SU-DHL-6 (cell line): ENCODE data around the gene ALDH16A1.
"Not testable (repeated sequence)": the region's sequence is repeated elsewhere in the genome, so short reads cannot be mapped to it uniquely, and the experiment has no call there.

Experiments
- H2AFZ ChIP-seq: fragments of 200-600 bp; sonication (generic); 2 replicates; pipeline ENCODE4 v1.6.1; 2014; ENCODE audit warnings: low read depth, mild to moderate bottlenecking, moderate library complexity, mixed read lengths, antibody characterized with exemption, low read length; ENCODE audit not compliant: severe bottlenecking
- H3F3A ChIP-seq: fragments of 200-600 bp; shearing (Covaris generic); 2 replicates; pipeline ENCODE4 v1.6.0; 2016; ENCODE audit warnings: antibody characterized with exemption, mild to moderate bottlenecking; ENCODE audit not compliant: insufficient read depth
- H3K27ac ChIP-seq: fragments of 200-600 bp; sonication (generic); 2 replicates; pipeline ENCODE4 v1.5.1; 2016; ENCODE audit warnings: low read depth, mild to moderate bottlenecking, low read length, moderate library complexity, mixed read lengths
- H3K27me3 ChIP-seq: fragments of 200-600 bp; sonication (generic), shearing (Covaris generic); 2 replicates; pipeline ENCODE4 v1.6.0; 2014; ENCODE audit warnings: mild to moderate bottlenecking, low read length
- H3K36me3 ChIP-seq: fragments of 200-600 bp; sonication (generic); 2 replicates; pipeline ENCODE4 v1.6.1; 2014; ENCODE audit warnings: mild to moderate bottlenecking, low read length, mixed read lengths
- H3K4me2 ChIP-seq: fragments of 300-600, 200-600 bp; shearing (Covaris generic), sonication (generic); 2 replicates; pipeline ENCODE4 v1.6.0; 2014; ENCODE audit warnings: low read length, low read depth, mild to moderate bottlenecking; ENCODE audit not compliant: poor library complexity, severe bottlenecking
- H3K4me3 ChIP-seq: fragments of 200-600 bp; sonication (generic); 2 replicates; pipeline ENCODE4 v1.5.1; 2014; ENCODE audit warnings: antibody characterized with exemption, low read length, mild to moderate bottlenecking, mixed read lengths; ENCODE audit not compliant: insufficient read depth, poor library complexity, severe bottlenecking
- H3K79me2 ChIP-seq: fragments of 200-600 bp; sonication (generic); 2 replicates; pipeline ENCODE4 v1.6.1; 2014; ENCODE audit warnings: mild to moderate bottlenecking, low read length, moderate library complexity; ENCODE audit not compliant: insufficient read depth
- H3K9ac ChIP-seq: fragments of 200-600 bp; sonication (generic); 2 replicates; pipeline ENCODE4 v1.7.0; 2014; ENCODE audit warnings: mild to moderate bottlenecking, low read length
- H3K9me2 ChIP-seq: fragments of 200-600 bp; sonication (generic); replicated peaks from 2 replicates; pipeline ENCODE4 v1.6.1; 2014; ENCODE audit warnings: low read length; ENCODE audit not compliant: insufficient read depth
- H3K9me3 ChIP-seq: fragments of 200-600 bp; sonication (generic); 2 replicates; pipeline ENCODE4 v1.6.1; 2014; ENCODE audit warnings: low read length, mixed read lengths; ENCODE audit not compliant: insufficient read depth
- H4K20me1 ChIP-seq: fragments of 200-600 bp; sonication (generic); 2 replicates; pipeline ENCODE4 v1.6.1; 2014; ENCODE audit warnings: low read depth, mild to moderate bottlenecking, antibody characterized with exemption, low read length, moderate library complexity, mixed read lengths
- CTCF ChIP-seq: fragments of 200-600 bp; sonication (generic); IDR thresholded peaks from one replicate; pipeline ENCODE4 v1.5.1; 2017; ENCODE audit warnings: antibody characterized with exemption, mild to moderate bottlenecking, low read length, moderate library complexity; ENCODE audit not compliant: insufficient read depth, poor library complexity, severe bottlenecking
- EZH2phosphoT487 ChIP-seq: fragments of 200-600 bp; sonication (generic), shearing (Covaris generic); conservative IDR thresholded peaks from 2 replicates; pipeline ENCODE4 v1.6.1; 2018; ENCODE audit warnings: mild to moderate bottlenecking, antibody characterized with exemption, low read length, moderate library complexity, mixed read lengths

Gene ALDH16A1

GRCh38 chr19:49469828-49470614, 17.0 kb downstream of the ALDH16A1 start:
- Histone ChIP-seq H3K4me2 (no peak overlapping the region), H3K9me3 (no peaks in the 10 kb centered on the region), H3K9ac (no peak overlapping the region; the same call in 1 of the 2 replicates), H3K79me2 (no peaks in the 10 kb centered on the region), H3K27me3 (no peaks in the 10 kb centered on the region), H3K9me2 (no peaks in the 10 kb centered on the region), H4K20me1 (no peaks in the 10 kb centered on the region), H3K36me3 (no peaks in the 10 kb centered on the region), H3K27ac (peak overlapping the region; percentile 40), H2AFZ (peak overlapping the region; percentile 10), H3F3A (peaks cover 13% of the 10 kb centered on the region; the same call in 1 of the 2 replicates), H3K4me3 (no peak overlapping the region)
- TF ChIP-seq EZH2phosphoT487 = no peak
- TF ChIP-seq CTCF = peak; percentile 61

DNA sequence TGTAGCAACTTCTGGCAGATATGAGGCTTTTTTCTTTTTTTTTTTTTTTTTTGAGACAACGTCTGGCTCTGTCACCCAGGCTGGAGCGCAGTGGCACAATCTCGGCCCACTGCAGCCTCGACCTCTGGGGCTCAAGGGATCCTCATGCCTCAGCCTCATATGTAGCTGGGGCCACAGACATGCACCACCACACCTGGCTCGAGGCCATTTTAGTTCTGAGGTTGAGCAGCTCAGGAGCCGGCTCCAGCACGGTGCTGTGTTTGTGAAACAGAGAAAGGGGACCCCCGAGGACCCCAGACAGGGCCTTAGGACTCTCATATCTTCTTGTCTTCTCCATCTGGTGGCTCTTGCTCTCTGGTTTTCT, 17.6 kb downstream of the ALDH16A1 start:
- Histone ChIP-seq H3F3A (peaks cover 13% of the 10 kb centered on the region; the same call in 1 of the 2 replicates), H3K27me3 (no peaks in the 10 kb centered on the region), H3K9me3 (no peaks in the 10 kb centered on the region), H3K4me3 (no peak overlapping the region), H3K9me2 (no peaks in the 10 kb centered on the region), H3K36me3 (no peaks in the 10 kb centered on the region), H3K79me2 (no peaks in the 10 kb centered on the region), H3K27ac (0 out of 2 replicates have a peak overlapping the region, but pooled peaks have one; percentile 40), H3K9ac (no peak overlapping the region), H3K4me2 (no peak overlapping the region), H4K20me1 (no peaks in the 10 kb centered on the region), H2AFZ (no peak overlapping the region)
- no peak for TF ChIP-seq CTCF
- TF ChIP-seq EZH2phosphoT487 = no peak

- H3K9me3 ChIP-seq = no peaks in the 10 kb centered on the region
- H3K4me2 ChIP-seq = no peak overlapping the region
- TF ChIP-seq EZH2phosphoT487 = no peak
- TF ChIP-seq CTCF = no peak
- H3K9me2 ChIP-seq = no peaks in the 10 kb centered on the region
- no peaks in the 10 kb centered on the region for H3K27me3 ChIP-seq
- no peaks in the 10 kb centered on the region for H4K20me1 ChIP-seq
- H3K79me2 ChIP-seq = no peaks in the 10 kb centered on the region
- H3K27ac ChIP-seq = no peak overlapping the region
- no peaks in the 10 kb centered on the region for H3K36me3 ChIP-seq
- no peak overlapping the region for H3K4me3 ChIP-seq
- H2AFZ ChIP-seq = no peak overlapping the region
- H3K9ac ChIP-seq = no peak overlapping the region
- H3F3A ChIP-seq = peaks cover 13% of the 10 kb centered on the region; the same call in 1 of the 2 replicates
These were observed 19.9 kb downstream of the ALDH16A1 start for GRCh38 chr19:49472936-49473335.

- Histone ChIP-seq H3F3A (peaks cover 13% of the 10 kb centered on the region; the same call in 1 of the 2 replicates), H3K9ac (peak overlapping the region; percentile 57), H3K4me2 (peak overlapping the region; percentile 94), H2AFZ (peak overlapping the region; percentile 95), H3K4me3 (peak overlapping the region; percentile 56)
- not testable (repeated sequence) for H3K27me3 ChIP-seq, H3K9me2 ChIP-seq, H3K27ac ChIP-seq, H4K20me1 ChIP-seq, H3K36me3 ChIP-seq, H3K9me3 ChIP-seq, H3K79me2 ChIP-seq
These were observed 20.5 kb downstream of the ALDH16A1 start for GRCh38 chr19:49473501-49473867.
